IMR-90 (cell line): ENCODE measurements around the gene PLCL1. TPM values are rescaled to one million over a fixed set of nuclear protein-coding genes. Genes with fewer than 3 reads are reported as not detected.

Source experiments
- ATAC-seq: fragments of 200-7000 bp; cut with Tn5 transposase; 2 replicates; pipeline ENCODE4 v1.9.1; 2020; ENCODE audit warnings: low read depth, mild to moderate bottlenecking, moderate library complexity
- BruUV-seq: library from RNA; stranded (reverse); fragments of 400-500 nt; replicated peaks from 2 replicates; lab custom pipeline; 2021; lab: Mats Ljungman, UMichigan
- CTCF ChIA-PET: fragments of 300-600 bp; formaldehyde crosslinking; extraction: SDS; loops from one replicate; lab custom pipeline; 2021; ENCODE audit warnings: antibody characterized with exemption; lab: Yijun Ruan, JAX
- POLR2A ChIA-PET: fragments of 300-600 bp; sonication (Branson Sonifier 250); formaldehyde crosslinking; loops from one replicate; lab custom pipeline; 2022; ENCODE audit warnings: antibody characterized with exemption; ENCODE audit not compliant: unreplicated experiment; lab: Charles Lee
- DNase-seq: peaks from one replicate; pipeline ENCODE4 v3.0.0; 2013
- H2AFZ ChIP-seq: replicated peaks from 2 replicates; pipeline ENCODE3; 2013; ENCODE audit warnings: low read length, mild to moderate bottlenecking; ENCODE audit not compliant: poor library complexity
- H2AK5ac ChIP-seq: 2 replicates; pipeline ENCODE4 v1.6.1; 2013; ENCODE audit warnings: low read depth, low read length, inconsistent platforms
- H2AK9ac ChIP-seq: replicated peaks from 2 replicates; pipeline ENCODE3; 2013; ENCODE audit warnings: mild to moderate bottlenecking, low read depth, low read length, moderate library complexity; ENCODE audit not compliant: poor library complexity
- H2BK120ac ChIP-seq: 2 replicates; pipeline ENCODE4 v1.6.1; 2013; ENCODE audit warnings: low read depth, low read length, inconsistent platforms
- H2BK15ac ChIP-seq: 3 replicates; pipeline ENCODE4 v1.6.1; 2013; ENCODE audit warnings: low read depth, low read length, inconsistent platforms
- H2BK20ac ChIP-seq: 2 replicates; pipeline ENCODE4 v1.6.1; 2013; ENCODE audit warnings: low read depth, mild to moderate bottlenecking, inconsistent platforms, low read length, moderate library complexity
- H2BK5ac ChIP-seq: 2 replicates; pipeline ENCODE4 v1.6.1; 2013; ENCODE audit warnings: mild to moderate bottlenecking, low read depth, low read length, inconsistent platforms; ENCODE audit not compliant: poor library complexity, severe bottlenecking
- H3K14ac ChIP-seq: replicated peaks from 2 replicates; pipeline ENCODE4 v1.6.1; 2013; ENCODE audit warnings: low read depth, low read length, inconsistent platforms
- H3K18ac ChIP-seq: 2 replicates; pipeline ENCODE4 v1.6.1; 2013; ENCODE audit warnings: low read depth, low read length, control low read depth
- H3K23ac ChIP-seq: 2 replicates; pipeline ENCODE4 v1.6.1; 2013; ENCODE audit warnings: low read depth, low read length, inconsistent platforms
- H3K27ac ChIP-seq: 2 replicates; pipeline ENCODE4 v1.5.1; 2013; ENCODE audit warnings: mild to moderate bottlenecking, control low read depth, low read length; ENCODE audit not compliant: insufficient read depth
- H3K27me3 ChIP-seq: 2 replicates; pipeline ENCODE4 v1.6.1; 2013; ENCODE audit warnings: low read length; ENCODE audit not compliant: control insufficient read depth, insufficient read depth
- H3K36me3 ChIP-seq: 2 replicates; pipeline ENCODE4 v1.6.1; 2013; ENCODE audit warnings: low read length, mixed read lengths; ENCODE audit not compliant: control insufficient read depth, insufficient read depth
- H3K4ac ChIP-seq: 2 replicates; pipeline ENCODE4 v1.6.1; 2013; ENCODE audit warnings: low read depth, low read length, inconsistent platforms
- H3K4me1 ChIP-seq: 2 replicates; pipeline ENCODE4 v1.6.1; 2013; ENCODE audit warnings: low read length, mixed read lengths; ENCODE audit not compliant: control insufficient read depth, insufficient read depth
- H3K4me2 ChIP-seq: 2 replicates; pipeline ENCODE4 v1.6.1; 2013; ENCODE audit warnings: low read depth, mild to moderate bottlenecking, control low read depth, low read length, moderate library complexity
- H3K4me3 ChIP-seq: 2 replicates; pipeline ENCODE4 v1.5.1; 2013; ENCODE audit warnings: low read depth, mild to moderate bottlenecking, control low read depth, low read length, moderate library complexity; ENCODE audit not compliant: insufficient read depth
- H3K56ac ChIP-seq: 2 replicates; pipeline ENCODE4 v1.6.1; 2013; ENCODE audit warnings: low read length, inconsistent platforms; ENCODE audit not compliant: insufficient read depth; ENCODE audit errors: extremely low read depth
- H3K79me1 ChIP-seq, 2 experiments: 2 replicates each; pipeline ENCODE4 v1.6.1; 2013; ENCODE audit warnings: low read length in 2 of 2, inconsistent platforms in 1 of 2, low read depth in 1 of 2
- H3K9ac ChIP-seq: 2 replicates; pipeline ENCODE4 v1.6.1; 2013; ENCODE audit warnings: low read depth, low read length, control low read depth
- H3K9me1 ChIP-seq: 2 replicates; pipeline ENCODE4 v1.6.1; 2013; ENCODE audit warnings: low read length, inconsistent platforms; ENCODE audit not compliant: insufficient read depth
- H3K9me3 ChIP-seq: 2 replicates; pipeline ENCODE4 v1.6.1; 2013; ENCODE audit warnings: low read length; ENCODE audit not compliant: control insufficient read depth, insufficient read depth
- H4K20me1 ChIP-seq: 2 replicates; pipeline ENCODE4 v1.6.1; 2013; ENCODE audit warnings: low read length, inconsistent platforms; ENCODE audit not compliant: insufficient read depth
- H4K5ac ChIP-seq: 2 replicates; pipeline ENCODE4 v1.6.1; 2013; ENCODE audit warnings: mild to moderate bottlenecking, low read depth, low read length, control low read depth
- H4K8ac ChIP-seq, 2 experiments: 2 replicates each; pipeline ENCODE4 v1.6.1; 2013; ENCODE audit warnings: low read depth in 2 of 2, low read length in 2 of 2, control low read depth in 1 of 2, inconsistent platforms in 1 of 2
- H4K91ac ChIP-seq: 2 replicates; pipeline ENCODE4 v1.6.1; 2013; ENCODE audit warnings: low read depth, low read length, inconsistent platforms; ENCODE audit not compliant: insufficient read depth
- CEBPB ChIP-seq: IDR thresholded peaks from 2 replicates; pipeline ENCODE4 v1.6.1; 2012; ENCODE audit warnings: low read depth, low read length, improper control_type of control experiment
- CHD1 ChIP-seq: IDR thresholded peaks from 2 replicates; pipeline ENCODE4 v1.6.1; 2012; ENCODE audit warnings: low read depth, low read length, improper control_type of control experiment
- CTCF ChIP-seq: conservative IDR thresholded peaks from 2 replicates; pipeline ENCODE4 v1.5.1; 2012; ENCODE audit warnings: mild to moderate bottlenecking, low read depth, low read length, improper control_type of control experiment
- ELK1 ChIP-seq: fragments of 150-350 bp; IDR thresholded peaks from 2 replicates; pipeline ENCODE4 v1.6.1; 2016; ENCODE audit warnings: low read depth, mild to moderate bottlenecking, low read length, moderate library complexity, borderline replicate concordance
- FOS ChIP-seq: fragments of 150-350 bp; IDR thresholded peaks from 2 replicates; pipeline ENCODE4 v1.6.1; 2016; ENCODE audit warnings: low read depth, low read length
- MAFK ChIP-seq: IDR thresholded peaks from 2 replicates; pipeline ENCODE4 v1.6.1; 2012; ENCODE audit warnings: low read depth, low read length, improper control_type of control experiment
- MAZ ChIP-seq: IDR thresholded peaks from 2 replicates; pipeline ENCODE4 v1.6.1; 2012; ENCODE audit warnings: low read depth, mild to moderate bottlenecking, low read length, improper control_type of control experiment, moderate library complexity, borderline replicate concordance
- MXI1 ChIP-seq: IDR thresholded peaks from 2 replicates; pipeline ENCODE4 v1.6.1; 2012; ENCODE audit warnings: low read depth, mild to moderate bottlenecking, low read length, moderate library complexity, borderline replicate concordance
- NFE2L2 ChIP-seq: fragments of 150-350 bp; IDR thresholded peaks from 2 replicates; pipeline ENCODE4 v1.6.1; 2016; ENCODE audit warnings: low read depth, mild to moderate bottlenecking, low read length
- POLR2A ChIP-seq: IDR thresholded peaks from 2 replicates; pipeline ENCODE4 v1.6.1; 2012; ENCODE audit warnings: mild to moderate bottlenecking, low read depth, low read length
- RAD21 ChIP-seq: IDR thresholded peaks from 2 replicates; pipeline ENCODE4 v1.6.1; 2012; ENCODE audit warnings: low read length, improper control_type of control experiment
- RCOR1 ChIP-seq: IDR thresholded peaks from 2 replicates; pipeline ENCODE4 v1.6.1; 2012; ENCODE audit warnings: mild to moderate bottlenecking, low read length, improper control_type of control experiment; ENCODE audit not compliant: insufficient replicate concordance
- RFX5 ChIP-seq: IDR thresholded peaks from 2 replicates; pipeline ENCODE4 v1.8.0; 2012; ENCODE audit warnings: low read depth, mild to moderate bottlenecking, low read length, moderate library complexity
- WGBS, 2 experiments: methylation state at CpG; one replicate each; pipeline versions ENCODE4 v1.1.5 to v1.1.7; 2013; ENCODE audit warnings: missing lambda C conversion rate in 2 of 2; ENCODE audit not compliant: insufficient read length in 1 of 2; ENCODE audit errors: extremely low coverage in 2 of 2; 5-methylcytosine and 5-hydroxymethylcytosine counted together
- dilution Hi-C: fragments of 300-500 bp; cut with HindIII; formaldehyde crosslinking; loops from one replicate; pipeline ENCODE4 v1.14.3; 2018; ENCODE audit warnings: low sequenced_read_pairs; ENCODE audit not compliant: unreplicated experiment
- in situ Hi-C: fragments of 300-500 bp; cut with MboI; formaldehyde crosslinking; loops from 3 replicates; pipeline ENCODE4 v1.14.3; 2019; ENCODE audit warnings: low sequenced_read_pairs, inconsistent platforms, mixed read lengths
- intact Hi-C: fragments of 100-400 bp; cut with micrococcal nuclease; formaldehyde crosslinking; loops from 2 replicates; pipeline ENCODE4 v1.10.0; 2022
- polyA plus RNA-seq, 3 experiments: library from polyadenylated mRNA; depleted of rRNA; stranded (reverse); fragments of >200 nt; gene quantifications; 2 replicates each; pipeline ENCODE4 v1.2.3, GENCODE V29; 2012; ENCODE audit warnings: low replicate concordance in 1 of 3
- total RNA-seq: library from RNA; depleted of rRNA; stranded (reverse); fragments of >200 nt; gene quantifications from 2 replicates; pipeline ENCODE4 v1.2.3, GENCODE V29; 2012

The PLCL1 gene
- total and polyA plus RNA-seq, 2 of the 4 experiments (the other 2 are of a cell fraction), result 0.14 to 0.18 TPM

- Histone ChIP-seq H3K4me3 (no peak overlapping the region), H2AK9ac (no peak overlapping the region), H3K4ac (no peak overlapping the region), H3K4me2 (no peak overlapping the region), H3K56ac (no peak overlapping the region), H3K27me3 (no peaks in the 10 kb centered on the region), H3K9ac (no peak overlapping the region), H4K91ac (no peak overlapping the region), H2AK5ac (no peak overlapping the region), H3K27ac (no peak overlapping the region), H2AFZ (no peak overlapping the region), H3K9me1 (no peaks in the 10 kb centered on the region), H4K8ac (no peak overlapping the region), H3K23ac (no peak overlapping the region), H3K36me3 (no peaks in the 10 kb centered on the region), H2BK5ac (no peak overlapping the region), H3K9me3 (no peaks in the 10 kb centered on the region), H4K20me1 (no peaks in the 10 kb centered on the region), H2BK120ac (no peak overlapping the region), H3K4me1 (no peaks in the 10 kb centered on the region), H4K5ac (no peak overlapping the region), H2BK20ac (no peak overlapping the region), H3K14ac (no peak overlapping the region), H3K18ac (no peak overlapping the region), H3K79me1 (no peaks in the 10 kb centered on the region), H2BK15ac (no peak overlapping the region)
- no TSS peak for BruUV-seq
- dilution Hi-C loops, result no loop called here
- no CpG with 5 or more reads among the region's 1 CpG for WGBS, 2 experiments
- TF ChIP-seq MAZ, result no peak
- TF ChIP-seq MXI1, result no peak
- TF ChIP-seq CEBPB, result no peak
- no peak for TF ChIP-seq RCOR1
- no peak for TF ChIP-seq RFX5
- no peak for TF ChIP-seq CHD1
- TF ChIP-seq FOS, result no peak
- no peak for TF ChIP-seq POLR2A
- TF ChIP-seq CTCF, result no peak
- TF ChIP-seq MAFK, result no peak
- no peak for TF ChIP-seq RAD21
- TF ChIP-seq NFE2L2, result no peak
- TF ChIP-seq ELK1, result no peak
- in situ Hi-C loops, result no loop called here
- ATAC-seq (no peak), DNase-seq (no peak)
- ChIA-PET CTCF (interaction anchor here (0.6 to 0.7 kb wide), 2 partner anchors 886 to 1627 kb away, joined by 5 to 8 read pairs; no protein-coding TSS in a partner anchor), POLR2A (no interaction called here)
- intact Hi-C loops, result no loop called here
Observed at GRCh38 chr2:198114064-198114463, 309.7 kb downstream of the PLCL1 start.
